HG03521 (cell line): ENCODE measurements around the gene RELB.
"Not testable (repeated sequence)": the region's sequence is repeated elsewhere in the genome, so short reads cannot be mapped to it uniquely, and the experiment has no call there.

Source experiments
- ATAC-seq: cut with Tn5 transposase; IDR thresholded peaks from one replicate; pipeline ENCODE4 v1.9.1; 2021; ENCODE audit warnings: mild to moderate bottlenecking, moderate library complexity; ENCODE audit not compliant: unreplicated experiment

The RELB gene

GRCh38 chr19:45001087-45001739, at the start of gene RELB:
Gene RELB, plus strand, starts transcription at chr19:45001464. Its CDS starts 116 bp downstream, at chr19:45001580.
- ATAC-seq, result peak; percentile 45

GRCh38 chr19:44954278-44954648, 47.0 kb upstream of the RELB start:
- ATAC-seq, result no peak

GRCh38 chr19:44954649-44955504, 46.4 kb upstream of the RELB start, which contains the start of gene CLPTM1:
Gene CLPTM1, plus strand, starts transcription at chr19:44955380. Its CDS starts 16 bp downstream, at chr19:44955396.
- peak; percentile 77 for ATAC-seq

- ATAC-seq, result no peak
Observed at GRCh38 chr19:44955505-44956439, 45.5 kb upstream of the RELB start.

- ATAC-seq, result no peak
Observed at GRCh38 chr19:44957526-44957925, 43.7 kb upstream of the RELB start.

- ATAC-seq, result no peak
Observed at GRCh38 chr19:44958090-44958489, 43.2 kb upstream of the RELB start.

- ATAC-seq, result no peak
Observed at GRCh38 chr19:44959691-44960090, 41.6 kb upstream of the RELB start.

- no peak for ATAC-seq
Observed at GRCh38 chr19:44960906-44961728, 40.1 kb upstream of the RELB start.

- ATAC-seq, result no peak
Observed at GRCh38 chr19:44961821-44962220, 39.4 kb upstream of the RELB start.

GRCh38 chr19:44968118-44968517, 33.1 kb upstream of the RELB start:
- no peak for ATAC-seq

GRCh38 chr19:44968670-44969069, 32.6 kb upstream of the RELB start:
- no peak for ATAC-seq

- ATAC-seq, result no peak
Observed at GRCh38 chr19:44969437-44969836, 31.8 kb upstream of the RELB start.

- not testable (repeated sequence) for ATAC-seq
Observed at GRCh38 chr19:44971451-44971850, 29.8 kb upstream of the RELB start.

GRCh38 chr19:44972802-44973201, 28.5 kb upstream of the RELB start:
- ATAC-seq, result no peak

GRCh38 chr19:44973982-44974735, 27.1 kb upstream of the RELB start:
- no peak for ATAC-seq

- ATAC-seq, result no peak
Observed at GRCh38 chr19:44974857-44975256, 26.4 kb upstream of the RELB start.

GRCh38 chr19:44975444-44975843, 25.8 kb upstream of the RELB start:
- ATAC-seq, result no peak

GRCh38 chr19:44984005-44984404, 17.3 kb upstream of the RELB start:
- no peak for ATAC-seq

- no peak for ATAC-seq
Observed at GRCh38 chr19:44985445-44985844, 15.8 kb upstream of the RELB start.

- no peak for ATAC-seq
Observed at GRCh38 chr19:44986389-44986788, 14.9 kb upstream of the RELB start.
